Activated T-cell treated with anti-CD3 and anti-CD28 coated beads, Interleukin-2, amount 50 U/mL, for 72 hours (primary cell): Measurements from ENCODE around the gene POU2AF2. TPM values are rescaled to one million over a fixed set of nuclear protein-coding genes. Genes with fewer than 3 reads are reported as not detected.

Experiments used
- ATAC-seq, 2 donors: fragments of 150-1000 bp; cut with Tn5 transposase; replicated peaks in 1 of 2; 2 replicates each; pipeline ENCODE4 v1.10.0; 2021; ENCODE audit warnings: moderate library complexity in 2 of 2, mild to moderate bottlenecking in 1 of 2
- DNase-seq, 2 donors: peaks; one replicate each; pipeline ENCODE4 v3.0.0; 2021 to 2022; ENCODE audit warnings: mixed read lengths in 1 of 2
- H3K27ac Mint-ChIP-seq: one replicate; pipeline ENCODE4 v1.8.0; 2022; ENCODE audit warnings: mild to moderate bottlenecking, moderate library complexity, mixed read lengths
- H3K27me3 Mint-ChIP-seq: one replicate; pipeline ENCODE4 v1.8.0; 2022; ENCODE audit warnings: low read depth, mixed read lengths
- H3K36me3 Mint-ChIP-seq, 2 donors: one replicate each; pipeline ENCODE4 v1.8.0; 2022; ENCODE audit warnings: mixed read lengths in 2 of 2, mild to moderate bottlenecking in 1 of 2; ENCODE audit not compliant: insufficient read depth in 2 of 2
- H3K4me1 Mint-ChIP-seq: one replicate; pipeline ENCODE4 v1.8.0; 2022; ENCODE audit warnings: low read depth, mixed read lengths
- H3K4me3 Mint-ChIP-seq, 2 donors: one replicate each; pipeline ENCODE4 v1.8.0; 2022; ENCODE audit warnings: mild to moderate bottlenecking in 2 of 2, mixed read lengths in 2 of 2, moderate library complexity in 2 of 2
- H3K9me3 Mint-ChIP-seq, 2 donors: one replicate each; pipeline ENCODE4 v1.8.0; 2022; ENCODE audit warnings: mixed read lengths in 2 of 2
- total RNA-seq, 2 donors: library from RNA; stranded (reverse); gene quantifications; one replicate each; pipeline ENCODE4 v1.2.3, GENCODE V29; 2022

The POU2AF2 gene
- total RNA-seq, 2 donors from 2014 or later: not detected

GRCh38 chr11:111334532-111335502 lies 89.3 kb downstream of the POU2AF2 start:
- H3K27me3 Mint-ChIP-seq: peaks cover 6% of the 10 kb centered on the region
- peaks cover 5% of the 10 kb centered on the region in 2 donors for H3K36me3 Mint-ChIP-seq
- no peaks in the 10 kb centered on the region for H3K4me1 Mint-ChIP-seq
- ATAC-seq: no peak
- H3K27ac Mint-ChIP-seq: no peak overlapping the region
- no peak overlapping the region for H3K4me3 Mint-ChIP-seq
- no peak for DNase-seq
- H3K9me3 Mint-ChIP-seq: peaks cover 3 to 5% of the 10 kb centered on the region in 2 donors

GRCh38 chr11:111335549-111335948 lies 90.0 kb downstream of the POU2AF2 start:
- ATAC-seq (no peak), DNase-seq (no peak)
- Mint-ChIP-seq H3K36me3 (peaks cover 5 to 9% of the 10 kb centered on the region in 2 donors), H3K9me3 (peaks cover 3 to 5% of the 10 kb centered on the region in 2 donors), H3K4me3 (no peak overlapping the region), H3K27me3 (peaks cover 6% of the 10 kb centered on the region), H3K4me1 (no peaks in the 10 kb centered on the region), H3K27ac (no peak overlapping the region)

Other genes with a start within 250 kb of the POU2AF2 start
- under 1 TPM in 1 of 2 donors, not detected in 1; 0.32 TPM for gene POU2AF3, start 52.8 kb downstream of the POU2AF2 start, total RNA-seq
- 10 to 100 TPM in 1 of 2 donors, 1 to 10 TPM in 1; 2.5 to 12.4 TPM for gene POU2AF1, start 133.6 kb downstream of the POU2AF2 start, total RNA-seq